Measurements from ENCODE around the gene FRMD4A.

The FRMD4A gene

GRCh38 chr10:14124941-14125340 lies 205.8 kb downstream of the FRMD4A start:
- H3K79me1 ChIP-seq (ENCODE audit: low read depth, low read length) = no peaks in the 10 kb centered on the region
- H3K23ac ChIP-seq (ENCODE audit: low read depth, low read length, poor library complexity) = no peak overlapping the region
- H2BK5ac ChIP-seq (ENCODE audit: low read length) = no peak overlapping the region
- H3K4me2 ChIP-seq (ENCODE audit: insufficient read depth, low read length, poor library complexity, severe bottlenecking) = no peak overlapping the region
- H2AFZ ChIP-seq (ENCODE audit: low read length) = no peak overlapping the region
- no peak overlapping the region for H3K4me3 ChIP-seq (ENCODE audit: low read length in 2 of 2)
- H3K4ac ChIP-seq (ENCODE audit: low read length) = no peak overlapping the region
- no peaks in the 10 kb centered on the region for H3K9me3 ChIP-seq (replicated peaks in 1 of 2; ENCODE audit: control insufficient read depth in 2 of 2, insufficient read depth in 1 of 2, low read depth in 1 of 2, low read length in 2 of 2)
- H4K91ac ChIP-seq (ENCODE audit: low read depth, low read length, poor library complexity) = no peak overlapping the region
- H2BK12ac ChIP-seq (ENCODE audit: low read length) = no peak overlapping the region
- no peaks in the 10 kb centered on the region for H3K36me3 ChIP-seq (replicated peaks in 1 of 2; ENCODE audit: control insufficient read depth in 2 of 2, insufficient read depth in 2 of 2, low read length in 2 of 2)
- H2AK5ac ChIP-seq (ENCODE audit: low read depth, low read length) = no peak overlapping the region
- H3K9ac ChIP-seq (ENCODE audit: low read depth, low read length, poor library complexity) = no peak overlapping the region
- no peak overlapping the region for H3K27ac ChIP-seq (replicated peaks; ENCODE audit: low read length)
- peaks cover 0 to 1% of the 10 kb centered on the region in 2 donors for H3K4me1 ChIP-seq (ENCODE audit: control insufficient read depth in 2 of 2, insufficient read depth in 1 of 2, low read depth in 1 of 2, low read length in 2 of 2)
- no CpG with 5 or more reads among the region's 7 CpGs for WGBS, 2 donors (ENCODE audit: extremely low coverage in 2 of 2, insufficient read length in 2 of 2, insufficient replicate concordance in 1 of 2)
- no peaks in the 10 kb centered on the region for H3K27me3 ChIP-seq (ENCODE audit: control insufficient read depth in 3 of 3, insufficient read depth in 3 of 3, low read depth in 1 of 3, low read length in 3 of 3)
- no peak for DNase-seq (ENCODE audit: low spot score)
- H2BK120ac ChIP-seq (ENCODE audit: low read depth, low read length) = no peak overlapping the region
- H4K8ac ChIP-seq (ENCODE audit: low read depth, low read length) = no peak overlapping the region
- no peak overlapping the region for H3K18ac ChIP-seq (ENCODE audit: low read length)
- H2BK15ac ChIP-seq (ENCODE audit: low read length) = no peak overlapping the region
- no peak overlapping the region for H3K14ac ChIP-seq (ENCODE audit: low read length)

GRCh38 chr10:14123139-14123538 lies 207.6 kb downstream of the FRMD4A start:
- H3K4me3 ChIP-seq (ENCODE audit: low read length in 2 of 2) = no peak overlapping the region
- H2BK120ac ChIP-seq (ENCODE audit: low read depth, low read length) = no peak overlapping the region
- H3K27me3 ChIP-seq (ENCODE audit: control insufficient read depth in 3 of 3, insufficient read depth in 3 of 3, low read depth in 1 of 3, low read length in 3 of 3) = no peaks in the 10 kb centered on the region
- no peaks in the 10 kb centered on the region for H3K9me3 ChIP-seq (replicated peaks in 1 of 2; ENCODE audit: control insufficient read depth in 2 of 2, insufficient read depth in 1 of 2, low read depth in 1 of 2, low read length in 2 of 2)
- no CpG with 5 or more reads among the region's 5 CpGs for WGBS, 2 donors (ENCODE audit: extremely low coverage in 2 of 2, insufficient read length in 2 of 2, insufficient replicate concordance in 1 of 2)
- no peak overlapping the region for H3K4me2 ChIP-seq (ENCODE audit: insufficient read depth, low read length, poor library complexity, severe bottlenecking)
- DNase-seq (ENCODE audit: low spot score) = no peak
- no peak overlapping the region for H4K8ac ChIP-seq (ENCODE audit: low read depth, low read length)
- peaks cover 0 to 1% of the 10 kb centered on the region in 2 donors for H3K4me1 ChIP-seq (ENCODE audit: control insufficient read depth in 2 of 2, insufficient read depth in 1 of 2, low read depth in 1 of 2, low read length in 2 of 2)
- no peak overlapping the region for H2BK15ac ChIP-seq (ENCODE audit: low read length)
- H3K23ac ChIP-seq (ENCODE audit: low read depth, low read length, poor library complexity) = no peak overlapping the region
- no peaks in the 10 kb centered on the region for H3K79me1 ChIP-seq (ENCODE audit: low read depth, low read length)
- no peak overlapping the region for H3K18ac ChIP-seq (ENCODE audit: low read length)
- no peak overlapping the region for H3K27ac ChIP-seq (replicated peaks; ENCODE audit: low read length)
- no peak overlapping the region for H2BK12ac ChIP-seq (ENCODE audit: low read length)
- no peak overlapping the region for H3K9ac ChIP-seq (ENCODE audit: low read depth, low read length, poor library complexity)
- H3K14ac ChIP-seq (ENCODE audit: low read length) = no peak overlapping the region
- H3K4ac ChIP-seq (ENCODE audit: low read length) = no peak overlapping the region
- H2BK5ac ChIP-seq (ENCODE audit: low read length) = no peak overlapping the region
- H4K91ac ChIP-seq (ENCODE audit: low read depth, low read length, poor library complexity) = no peak overlapping the region
- H3K36me3 ChIP-seq (replicated peaks in 1 of 2; ENCODE audit: control insufficient read depth in 2 of 2, insufficient read depth in 2 of 2, low read length in 2 of 2) = no peaks in the 10 kb centered on the region
- no peak overlapping the region for H2AFZ ChIP-seq (ENCODE audit: low read length)
- no peak overlapping the region for H2AK5ac ChIP-seq (ENCODE audit: low read depth, low read length)

- Histone ChIP-seq H3K36me3 (replicated peaks in 1 of 2; ENCODE audit: control insufficient read depth in 2 of 2, insufficient read depth in 2 of 2, low read length in 2 of 2) (no peaks in the 10 kb centered on the region), H3K9ac (ENCODE audit: low read depth, low read length, poor library complexity) (no peak overlapping the region), H2BK120ac (ENCODE audit: low read depth, low read length) (no peak overlapping the region), H2BK15ac (ENCODE audit: low read length) (no peak overlapping the region), H2BK12ac (ENCODE audit: low read length) (no peak overlapping the region), H3K27ac (replicated peaks; ENCODE audit: low read length) (no peak overlapping the region), H4K8ac (ENCODE audit: low read depth, low read length) (no peak overlapping the region), H3K4me1 (ENCODE audit: control insufficient read depth in 2 of 2, insufficient read depth in 1 of 2, low read depth in 1 of 2, low read length in 2 of 2) (peaks cover 0 to 1% of the 10 kb centered on the region in 2 donors), H4K91ac (ENCODE audit: low read depth, low read length, poor library complexity) (no peak overlapping the region), H3K9me3 (replicated peaks in 1 of 2; ENCODE audit: control insufficient read depth in 2 of 2, insufficient read depth in 1 of 2, low read depth in 1 of 2, low read length in 2 of 2) (no peaks in the 10 kb centered on the region), H3K18ac (ENCODE audit: low read length) (no peak overlapping the region), H3K4ac (ENCODE audit: low read length) (no peak overlapping the region), H3K4me2 (ENCODE audit: insufficient read depth, low read length, poor library complexity, severe bottlenecking) (no peak overlapping the region), H3K27me3 (ENCODE audit: control insufficient read depth in 3 of 3, insufficient read depth in 3 of 3, low read depth in 1 of 3, low read length in 3 of 3) (no peaks in the 10 kb centered on the region), H3K4me3 (ENCODE audit: low read length in 2 of 2) (no peak overlapping the region), H3K14ac (ENCODE audit: low read length) (no peak overlapping the region), H2AK5ac (ENCODE audit: low read depth, low read length) (no peak overlapping the region), H3K23ac (ENCODE audit: low read depth, low read length, poor library complexity) (no peak overlapping the region), H2AFZ (ENCODE audit: low read length) (no peak overlapping the region), H2BK5ac (ENCODE audit: low read length) (no peak overlapping the region), H3K79me1 (ENCODE audit: low read depth, low read length) (no peaks in the 10 kb centered on the region)
- no CpG with 5 or more reads among the region's 2 CpGs for WGBS, 2 donors (ENCODE audit: extremely low coverage in 2 of 2, insufficient read length in 2 of 2, insufficient replicate concordance in 1 of 2)
- no peak for DNase-seq (ENCODE audit: low spot score)
Measured at GRCh38 chr10:14120812-14121211, 209.9 kb downstream of the FRMD4A start.

GRCh38 chr10:14118953-14119352 lies 211.8 kb downstream of the FRMD4A start:
- Histone ChIP-seq H3K4me2 (ENCODE audit: insufficient read depth, low read length, poor library complexity, severe bottlenecking) (no peak overlapping the region), H3K4me1 (ENCODE audit: control insufficient read depth in 2 of 2, insufficient read depth in 1 of 2, low read depth in 1 of 2, low read length in 2 of 2) (no peaks in the 10 kb centered on the region), H3K9ac (ENCODE audit: low read depth, low read length, poor library complexity) (no peak overlapping the region), H2BK15ac (ENCODE audit: low read length) (no peak overlapping the region), H3K18ac (ENCODE audit: low read length) (no peak overlapping the region), H2BK120ac (ENCODE audit: low read depth, low read length) (no peak overlapping the region), H4K91ac (ENCODE audit: low read depth, low read length, poor library complexity) (no peak overlapping the region), H4K8ac (ENCODE audit: low read depth, low read length) (no peak overlapping the region), H2BK5ac (ENCODE audit: low read length) (no peak overlapping the region), H3K27me3 (ENCODE audit: control insufficient read depth in 3 of 3, insufficient read depth in 3 of 3, low read depth in 1 of 3, low read length in 3 of 3) (no peaks in the 10 kb centered on the region), H3K9me3 (replicated peaks in 1 of 2; ENCODE audit: control insufficient read depth in 2 of 2, insufficient read depth in 1 of 2, low read depth in 1 of 2, low read length in 2 of 2) (no peaks in the 10 kb centered on the region), H2AFZ (ENCODE audit: low read length) (no peak overlapping the region), H3K4ac (ENCODE audit: low read length) (no peak overlapping the region), H3K27ac (replicated peaks; ENCODE audit: low read length) (no peak overlapping the region), H2BK12ac (ENCODE audit: low read length) (no peak overlapping the region), H3K4me3 (ENCODE audit: low read length in 2 of 2) (no peak overlapping the region), H3K14ac (ENCODE audit: low read length) (no peak overlapping the region), H2AK5ac (ENCODE audit: low read depth, low read length) (no peak overlapping the region), H3K79me1 (ENCODE audit: low read depth, low read length) (no peaks in the 10 kb centered on the region), H3K36me3 (replicated peaks in 1 of 2; ENCODE audit: control insufficient read depth in 2 of 2, insufficient read depth in 2 of 2, low read length in 2 of 2) (no peaks in the 10 kb centered on the region), H3K23ac (ENCODE audit: low read depth, low read length, poor library complexity) (no peak overlapping the region)
- WGBS, 2 donors (ENCODE audit: extremely low coverage in 2 of 2, insufficient read length in 2 of 2, insufficient replicate concordance in 1 of 2) = no CpG with 5 or more reads among the region's 4 CpGs
- no peak for DNase-seq (ENCODE audit: low spot score)

Measured in neuronal stem cell (in vitro differentiated cells).